IMR-90 (cell line): ENCODE data around the gene PRRG2.
A peak's percentile ranks its signal among the peaks of the same experiment; 100 is the strongest.

Experiments
- BHLHE40 ChIP-seq: fragments of 150-350 bp; IDR thresholded peaks from 2 replicates; pipeline ENCODE4 v1.6.1; 2016; ENCODE audit warnings: mild to moderate bottlenecking, low read depth, low read length
- CEBPB ChIP-seq: IDR thresholded peaks from 2 replicates; pipeline ENCODE4 v1.6.1; 2012; ENCODE audit warnings: low read depth, low read length, improper control_type of control experiment
- CTCF ChIP-seq: conservative IDR thresholded peaks from 2 replicates; pipeline ENCODE4 v1.5.1; 2012; ENCODE audit warnings: mild to moderate bottlenecking, low read depth, low read length, improper control_type of control experiment
- MXI1 ChIP-seq: IDR thresholded peaks from 2 replicates; pipeline ENCODE4 v1.6.1; 2012; ENCODE audit warnings: low read depth, mild to moderate bottlenecking, low read length, moderate library complexity, borderline replicate concordance
- POLR2A ChIP-seq: IDR thresholded peaks from 2 replicates; pipeline ENCODE4 v1.6.1; 2012; ENCODE audit warnings: mild to moderate bottlenecking, low read depth, low read length
- RAD21 ChIP-seq: IDR thresholded peaks from 2 replicates; pipeline ENCODE4 v1.6.1; 2012; ENCODE audit warnings: low read length, improper control_type of control experiment
- RCOR1 ChIP-seq: IDR thresholded peaks from 2 replicates; pipeline ENCODE4 v1.6.1; 2012; ENCODE audit warnings: mild to moderate bottlenecking, low read length, improper control_type of control experiment; ENCODE audit not compliant: insufficient replicate concordance
- USF2 ChIP-seq: fragments of 150-350 bp; IDR thresholded peaks from 2 replicates; pipeline ENCODE4 v1.6.1; 2017; ENCODE audit warnings: mild to moderate bottlenecking, antibody characterized with exemption, low read length, low read depth

GRCh38 chr19:49613374-49613773, 32.3 kb downstream of the PRRG2 start:
- TF ChIP-seq CTCF (no peak), BHLHE40 (no peak), POLR2A (no peak), RAD21 (no peak), CEBPB (no peak), USF2 (peak; percentile 57), RCOR1 (no peak), MXI1 (no peak)
